ENCODE data around the gene BTG3.

DNA sequence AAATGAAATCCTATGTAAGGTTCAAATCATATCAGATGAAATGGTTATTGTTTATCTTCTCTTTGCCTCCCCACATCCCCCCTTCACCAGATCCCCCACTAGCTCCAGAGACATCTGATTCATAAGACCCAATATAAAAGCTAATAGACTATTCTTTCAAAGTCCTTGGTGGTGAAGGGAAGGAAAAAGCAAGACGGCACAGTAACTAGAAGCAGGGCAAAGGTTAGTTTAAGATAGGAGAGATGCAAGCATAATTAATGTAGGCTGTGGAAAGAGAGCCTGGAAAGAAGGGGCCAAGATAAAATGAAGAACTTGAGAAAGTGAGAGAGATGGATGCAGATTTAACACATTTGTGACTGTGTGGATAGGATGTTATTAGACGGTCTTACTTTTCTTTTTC lies 33.8 kb downstream of the BTG3 start:
- TF ChIP-seq POLR2A (IDR thresholded peaks at IDR 0.05) (no peak), EP300 (IDR thresholded peaks at IDR 0.05) (no peak)
- TF ChIP-seq, protein P1, sequence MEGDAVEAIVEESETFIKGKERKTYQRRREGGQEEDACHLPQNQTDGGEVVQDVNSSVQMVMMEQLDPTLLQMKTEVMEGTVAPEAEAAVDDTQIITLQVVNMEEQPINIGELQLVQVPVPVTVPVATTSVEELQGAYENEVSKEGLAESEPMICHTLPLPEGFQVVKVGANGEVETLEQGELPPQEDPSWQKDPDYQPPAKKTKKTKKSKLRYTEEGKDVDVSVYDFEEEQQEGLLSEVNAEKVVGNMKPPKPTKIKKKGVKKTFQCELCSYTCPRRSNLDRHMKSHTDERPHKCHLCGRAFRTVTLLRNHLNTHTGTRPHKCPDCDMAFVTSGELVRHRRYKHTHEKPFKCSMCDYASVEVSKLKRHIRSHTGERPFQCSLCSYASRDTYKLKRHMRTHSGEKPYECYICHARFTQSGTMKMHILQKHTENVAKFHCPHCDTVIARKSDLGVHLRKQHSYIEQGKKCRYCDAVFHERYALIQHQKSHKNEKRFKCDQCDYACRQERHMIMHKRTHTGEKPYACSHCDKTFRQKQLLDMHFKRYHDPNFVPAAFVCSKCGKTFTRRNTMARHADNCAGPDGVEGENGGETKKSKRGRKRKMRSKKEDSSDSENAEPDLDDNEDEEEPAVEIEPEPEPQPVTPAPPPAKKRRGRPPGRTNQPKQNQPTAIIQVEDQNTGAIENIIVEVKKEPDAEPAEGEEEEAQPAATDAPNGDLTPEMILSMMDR (IDR thresholded peaks at IDR 0.05) = no peak
